RWPE2 (cell line): ENCODE data around the gene DNAL1.

Experiments used
- ATAC-seq: fragments of 200-7000 bp; cut with Tn5 transposase; 3 replicates; pipeline ENCODE4 v1.9.1; 2021; ENCODE audit warnings: low read depth
- DNase-seq: peaks from one replicate; pipeline ENCODE4 v3.0.0-alpha.2; 2020; ENCODE audit warnings: low spot score
- H3K27ac ChIP-seq: fragments of 450-650 bp; 2 replicates; pipeline ENCODE4 v1.5.1; 2017; ENCODE audit warnings: mild to moderate bottlenecking; ENCODE audit not compliant: poor library complexity, severe bottlenecking
- H3K27me3 ChIP-seq: fragments of 250-450 bp; sonication (Bioruptor Pico); 2 replicates; pipeline ENCODE4 v1.5.1; 2021; ENCODE audit warnings: mild to moderate bottlenecking, moderate library complexity; ENCODE audit not compliant: insufficient read depth, poor library complexity, severe bottlenecking
- H3K36me3 ChIP-seq: fragments of 250-450 bp; sonication (Bioruptor Pico); 2 replicates; pipeline ENCODE4 v1.5.1; 2020; ENCODE audit warnings: low read depth, mild to moderate bottlenecking, moderate library complexity
- H3K4me1 ChIP-seq: fragments of 250-450 bp; sonication (Bioruptor Pico); 2 replicates; pipeline ENCODE4 v1.5.1; 2021; ENCODE audit warnings: mild to moderate bottlenecking, moderate library complexity; ENCODE audit not compliant: insufficient read depth, poor library complexity, severe bottlenecking
- H3K4me3 ChIP-seq: fragments of 250-450 bp; sonication (Bioruptor Pico); 2 replicates; pipeline ENCODE4 v1.5.1; 2021; ENCODE audit warnings: mild to moderate bottlenecking, moderate library complexity; ENCODE audit not compliant: severe bottlenecking
- H3K9me3 ChIP-seq: fragments of 250-450 bp; sonication (Bioruptor Pico); 2 replicates; pipeline ENCODE4 v1.5.1; 2021; ENCODE audit warnings: mild to moderate bottlenecking, moderate library complexity; ENCODE audit not compliant: severe bottlenecking
- TF ChIP-seq, protein P1 (sequence below): fragments of 450-650 bp; IDR thresholded peaks from one replicate; pipeline ENCODE4 v1.5.1; 2017; ENCODE audit warnings: mild to moderate bottlenecking, moderate library complexity; ENCODE audit not compliant: poor library complexity, severe bottlenecking

Gene DNAL1

DNA sequence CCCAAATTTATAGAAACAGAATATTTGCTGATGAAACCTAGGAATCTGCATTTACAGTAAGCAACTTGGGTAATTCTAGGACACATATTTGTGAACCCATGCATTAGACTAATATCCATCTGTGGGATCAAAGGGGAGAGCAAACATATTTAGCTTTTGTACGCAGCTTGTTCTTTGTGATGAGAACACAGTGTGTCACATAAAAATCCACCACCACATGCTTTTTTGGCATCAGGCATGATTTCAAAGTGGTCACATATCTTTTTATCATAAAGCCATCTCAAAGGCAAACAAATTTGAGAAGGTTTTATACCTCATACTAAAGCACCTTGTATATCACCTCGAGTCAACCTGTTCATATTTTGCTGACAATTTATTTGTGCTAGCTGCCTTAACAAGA lies 15.7 kb downstream of the DNAL1 start:
- TF ChIP-seq, protein P1, sequence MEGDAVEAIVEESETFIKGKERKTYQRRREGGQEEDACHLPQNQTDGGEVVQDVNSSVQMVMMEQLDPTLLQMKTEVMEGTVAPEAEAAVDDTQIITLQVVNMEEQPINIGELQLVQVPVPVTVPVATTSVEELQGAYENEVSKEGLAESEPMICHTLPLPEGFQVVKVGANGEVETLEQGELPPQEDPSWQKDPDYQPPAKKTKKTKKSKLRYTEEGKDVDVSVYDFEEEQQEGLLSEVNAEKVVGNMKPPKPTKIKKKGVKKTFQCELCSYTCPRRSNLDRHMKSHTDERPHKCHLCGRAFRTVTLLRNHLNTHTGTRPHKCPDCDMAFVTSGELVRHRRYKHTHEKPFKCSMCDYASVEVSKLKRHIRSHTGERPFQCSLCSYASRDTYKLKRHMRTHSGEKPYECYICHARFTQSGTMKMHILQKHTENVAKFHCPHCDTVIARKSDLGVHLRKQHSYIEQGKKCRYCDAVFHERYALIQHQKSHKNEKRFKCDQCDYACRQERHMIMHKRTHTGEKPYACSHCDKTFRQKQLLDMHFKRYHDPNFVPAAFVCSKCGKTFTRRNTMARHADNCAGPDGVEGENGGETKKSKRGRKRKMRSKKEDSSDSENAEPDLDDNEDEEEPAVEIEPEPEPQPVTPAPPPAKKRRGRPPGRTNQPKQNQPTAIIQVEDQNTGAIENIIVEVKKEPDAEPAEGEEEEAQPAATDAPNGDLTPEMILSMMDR: no peak
- no peak for ATAC-seq
- H3K27me3 ChIP-seq: no peaks in the 10 kb centered on the region

DNA sequence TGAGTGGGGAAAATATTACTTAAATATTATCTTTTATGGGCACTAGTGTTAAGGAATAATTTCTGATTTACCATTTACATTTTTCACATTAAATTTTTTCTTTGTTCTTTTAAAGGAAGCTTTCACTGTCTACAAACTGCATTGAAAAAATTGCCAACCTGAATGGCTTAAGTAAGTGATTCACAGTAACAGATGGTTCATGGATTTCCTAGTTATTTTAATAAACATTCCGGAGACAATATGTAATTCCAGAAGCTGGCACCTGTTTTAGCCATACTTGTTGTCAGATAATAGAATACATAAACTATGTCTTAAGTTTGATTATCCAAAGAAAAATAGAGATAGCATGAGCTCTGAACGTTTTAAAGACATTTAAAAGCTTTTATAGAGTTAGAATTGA lies 17.1 kb downstream of the DNAL1 start:
- peak overlapping the region; percentile 45 for H3K27ac ChIP-seq
- ATAC-seq: no peak

More for the DNA sequence above, 15.7 kb downstream of the DNAL1 start:
- H3K9me3 ChIP-seq: no peaks in the 10 kb centered on the region
- no peak overlapping the region for H3K4me3 ChIP-seq
- DNase-seq: no peak
- peaks cover 11% of the 10 kb centered on the region for H3K4me1 ChIP-seq
- no peak overlapping the region for H3K27ac ChIP-seq
- peaks cover 32% of the 10 kb centered on the region for H3K36me3 ChIP-seq

DNA sequence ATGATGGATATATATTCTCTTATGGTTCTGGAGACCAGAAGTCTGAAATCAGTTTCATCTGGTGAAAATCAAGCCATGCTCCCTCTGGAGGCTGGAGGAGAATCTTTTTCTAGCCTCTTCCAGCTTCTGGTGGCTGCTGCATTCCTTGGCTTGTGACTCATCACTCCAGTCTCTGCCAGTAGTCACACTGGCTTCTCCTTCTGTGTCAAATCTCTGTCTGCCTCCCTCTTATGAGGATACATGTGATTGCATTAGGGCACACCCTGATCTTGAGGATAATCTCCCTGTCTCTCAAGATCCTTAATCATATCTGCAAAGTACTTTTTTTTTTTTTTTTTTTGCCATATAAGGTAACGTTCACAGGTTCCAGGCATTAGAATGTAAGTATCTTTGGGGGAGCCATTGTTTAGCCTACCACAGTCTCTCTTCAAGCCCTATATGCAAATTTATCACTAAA lies 17.7 kb downstream of the DNAL1 start:
- ATAC-seq (peak; percentile 100), DNase-seq (peak; percentile 79)
- Histone ChIP-seq H3K4me1 (peaks cover 11% of the 10 kb centered on the region), H3K36me3 (peaks cover 34% of the 10 kb centered on the region), H3K9me3 (no peaks in the 10 kb centered on the region), H3K4me3 (no peak overlapping the region), H3K27me3 (no peaks in the 10 kb centered on the region), H3K27ac (peak overlapping the region; percentile 45)
- TF ChIP-seq, protein P1: peak; percentile 92

More for the DNA sequence above, 17.1 kb downstream of the DNAL1 start:
- Histone ChIP-seq H3K4me3 (no peak overlapping the region), H3K4me1 (peaks cover 11% of the 10 kb centered on the region), H3K27me3 (no peaks in the 10 kb centered on the region), H3K36me3 (peaks cover 34% of the 10 kb centered on the region), H3K9me3 (no peaks in the 10 kb centered on the region)
- no peak for DNase-seq
- TF ChIP-seq, protein P1: no peak

DNA sequence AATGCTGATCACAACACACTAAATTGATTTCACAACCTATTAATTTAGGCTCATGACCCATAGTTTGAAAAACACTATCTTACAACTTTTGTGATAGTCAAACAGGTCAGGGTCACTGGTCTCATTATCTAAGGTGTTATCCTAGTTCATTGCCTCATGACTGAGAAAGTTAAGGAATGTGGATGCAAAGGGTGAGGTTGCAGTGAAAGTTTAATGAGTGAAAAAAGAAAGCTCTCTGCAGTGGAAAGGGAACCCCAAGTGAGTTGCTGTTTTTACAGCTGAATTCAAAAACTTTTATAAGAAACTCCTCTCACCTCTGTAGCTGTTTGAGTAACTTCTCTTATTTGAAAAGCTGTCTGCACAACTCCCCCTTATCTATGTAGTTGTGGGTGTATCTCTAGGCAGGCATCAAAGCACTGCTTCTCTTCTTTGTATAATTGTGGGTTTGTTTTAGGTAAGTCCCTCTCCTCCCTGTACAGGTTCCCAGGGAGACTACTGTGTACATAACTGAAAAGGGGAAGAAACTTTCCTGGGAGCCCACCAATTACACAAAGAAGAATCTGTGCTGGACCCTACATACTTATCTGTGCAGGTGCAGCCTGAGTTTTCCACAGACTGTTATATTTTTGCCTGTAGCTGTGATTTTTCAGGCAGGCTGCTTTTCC lies 18.9 kb downstream of the DNAL1 start:
- Histone ChIP-seq H3K27me3 (no peaks in the 10 kb centered on the region), H3K4me3 (no peak overlapping the region), H3K4me1 (peaks cover 11% of the 10 kb centered on the region), H3K27ac (peak overlapping the region; percentile 45), H3K36me3 (peaks cover 31% of the 10 kb centered on the region), H3K9me3 (no peaks in the 10 kb centered on the region)
- TF ChIP-seq, protein P1: no peak
- ATAC-seq (no peak), DNase-seq (no peak)

DNA sequence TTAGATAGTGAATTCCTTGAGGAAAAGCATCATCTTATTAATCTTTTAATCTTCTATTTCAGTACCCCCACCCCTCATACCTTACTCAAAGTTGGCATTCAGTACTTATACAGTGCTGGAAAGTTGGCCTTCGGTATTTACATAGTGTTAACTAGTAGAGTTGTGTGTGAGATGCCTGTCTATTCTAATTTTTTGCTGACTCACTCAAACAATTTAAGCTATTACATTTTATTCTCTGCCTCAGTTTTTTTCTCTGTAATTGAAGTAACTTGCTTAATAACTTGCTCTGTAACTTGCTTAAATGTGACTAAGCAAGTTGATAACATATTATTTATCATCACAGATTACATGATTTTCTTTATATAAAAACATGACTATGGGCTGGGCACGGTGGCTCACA lies 20.3 kb downstream of the DNAL1 start:
- H3K4me1 ChIP-seq: peaks cover 11% of the 10 kb centered on the region
- peaks cover 31% of the 10 kb centered on the region; the same call in 1 of the 2 replicates for H3K36me3 ChIP-seq
- no peaks in the 10 kb centered on the region for H3K9me3 ChIP-seq
- no peak for DNase-seq
- TF ChIP-seq, protein P1: no peak
- ATAC-seq: no peak
- no peaks in the 10 kb centered on the region for H3K27me3 ChIP-seq
- H3K4me3 ChIP-seq: no peak overlapping the region
- H3K27ac ChIP-seq: no peak overlapping the region
